H9 (cell line): ENCODE measurements around the gene LRIT1. TPM values are rescaled to one million over a fixed set of nuclear protein-coding genes. Genes with fewer than 3 reads are reported as not detected.

Experiments used
- DNase-seq: peaks from one replicate; pipeline ENCODE4 v3.0.0-alpha.2; 2017
- H2AFZ ChIP-seq: one replicate; pipeline ENCODE4 v1.6.1; 2013; ENCODE audit warnings: mild to moderate bottlenecking, low read length, control low read depth, moderate library complexity
- H2AK5ac ChIP-seq: 2 replicates; pipeline ENCODE4 v1.6.1; 2013; ENCODE audit warnings: low read length, control low read depth, mixed read lengths; ENCODE audit not compliant: insufficient read length
- H2BK120ac ChIP-seq: one replicate; pipeline ENCODE4 v1.6.1; 2013; ENCODE audit warnings: low read depth, mild to moderate bottlenecking, low read length, control low read depth, inconsistent platforms; ENCODE audit not compliant: poor library complexity, severe bottlenecking
- H2BK12ac ChIP-seq: 2 replicates; pipeline ENCODE4 v1.6.1; 2013; ENCODE audit warnings: low read length, control low read depth, mixed read lengths, low read depth; ENCODE audit not compliant: insufficient read length
- H2BK15ac ChIP-seq: 2 replicates; pipeline ENCODE4 v1.6.1; 2013; ENCODE audit warnings: low read depth, low read length, control low read depth
- H2BK20ac ChIP-seq: one replicate; pipeline ENCODE4 v1.6.1; 2013; ENCODE audit warnings: low read depth, mild to moderate bottlenecking, low read length, control low read depth, inconsistent platforms; ENCODE audit not compliant: poor library complexity, severe bottlenecking
- H2BK5ac ChIP-seq: 2 replicates; pipeline ENCODE4 v1.6.1; 2013; ENCODE audit warnings: low read length, control low read depth, mixed read lengths; ENCODE audit not compliant: insufficient read length
- H3K14ac ChIP-seq: 2 replicates; pipeline ENCODE4 v1.6.1; 2013; ENCODE audit warnings: low read length, control low read depth; ENCODE audit not compliant: insufficient read depth
- H3K18ac ChIP-seq: 2 replicates; pipeline ENCODE4 v1.6.1; 2013; ENCODE audit warnings: low read depth, mild to moderate bottlenecking, mixed read lengths, low read length, control low read depth; ENCODE audit not compliant: insufficient read length
- H3K23ac ChIP-seq: 2 replicates; pipeline ENCODE4 v1.6.1; 2013; ENCODE audit warnings: low read length, control low read depth, mixed read lengths, low read depth; ENCODE audit not compliant: insufficient read length
- H3K23me2 ChIP-seq: 2 replicates; pipeline ENCODE4 v1.6.1; 2013; ENCODE audit warnings: low read depth, mild to moderate bottlenecking, mixed read lengths, low read length, control low read depth; ENCODE audit not compliant: insufficient read length, poor library complexity, severe bottlenecking
- H3K27ac ChIP-seq: 2 replicates; pipeline ENCODE4 v1.5.1; 2013; ENCODE audit warnings: low read length, control low read depth, mixed read lengths, low read depth; ENCODE audit not compliant: insufficient read length
- H3K27me3 ChIP-seq: 2 replicates; pipeline ENCODE4 v1.6.1; 2013; ENCODE audit warnings: low read length, control low read depth, inconsistent platforms; ENCODE audit not compliant: insufficient read depth
- H3K4ac ChIP-seq: 2 replicates; pipeline ENCODE4 v1.6.1; 2013; ENCODE audit warnings: low read depth, mild to moderate bottlenecking, control low read depth, inconsistent platforms, low read length, moderate library complexity
- H3K4me1 ChIP-seq: 2 replicates; pipeline ENCODE4 v1.6.1; 2013; ENCODE audit warnings: low read length, control low read depth, inconsistent platforms; ENCODE audit not compliant: insufficient read depth
- H3K4me2 ChIP-seq: 2 replicates; pipeline ENCODE4 v1.6.1; 2013; ENCODE audit warnings: low read length, control low read depth, mixed read lengths; ENCODE audit not compliant: insufficient read length, insufficient read depth
- H3K56ac ChIP-seq: 2 replicates; pipeline ENCODE4 v1.6.1; 2013; ENCODE audit warnings: low read depth, mild to moderate bottlenecking, mixed read lengths, low read length, control low read depth; ENCODE audit not compliant: insufficient read length
- H3K79me1 ChIP-seq: 2 replicates; pipeline ENCODE4 v1.6.1; 2013; ENCODE audit warnings: low read depth, mild to moderate bottlenecking, moderate library complexity, low read length, control low read depth, inconsistent platforms; ENCODE audit not compliant: insufficient read depth, poor library complexity, severe bottlenecking
- H3K79me2 ChIP-seq: 2 replicates; pipeline ENCODE4 v1.6.1; 2013; ENCODE audit warnings: low read length, control low read depth, inconsistent platforms; ENCODE audit not compliant: insufficient read depth
- H3K9ac ChIP-seq: 2 replicates; pipeline ENCODE4 v1.6.1; 2013; ENCODE audit warnings: low read length, control low read depth, mixed read lengths; ENCODE audit not compliant: insufficient read length; ENCODE audit errors: extremely low read depth
- H3K9me3 ChIP-seq: one replicate; pipeline ENCODE4 v1.6.1; 2013; ENCODE audit warnings: low read depth, low read length, inconsistent platforms; ENCODE audit not compliant: control insufficient read depth
- H3T11ph ChIP-seq: one replicate; pipeline ENCODE4 v1.6.1; 2013; ENCODE audit warnings: mild to moderate bottlenecking, low read length, control low read depth, inconsistent platforms
- H4K20me1 ChIP-seq: one replicate; pipeline ENCODE4 v1.6.1; 2013; ENCODE audit not compliant: control insufficient read depth, insufficient read length, insufficient read depth
- H4K5ac ChIP-seq: 2 replicates; pipeline ENCODE4 v1.6.1; 2013; ENCODE audit warnings: low read depth, mild to moderate bottlenecking, mixed read lengths, low read length, control low read depth; ENCODE audit not compliant: insufficient read length
- H4K8ac ChIP-seq: replicated peaks from 2 replicates; pipeline ENCODE4 v1.6.1; 2013; ENCODE audit warnings: low read length, control low read depth, mixed read lengths, low read depth; ENCODE audit not compliant: insufficient read length
- H4K91ac ChIP-seq: 2 replicates; pipeline ENCODE4 v1.6.1; 2013; ENCODE audit warnings: low read depth, mild to moderate bottlenecking, moderate library complexity, mixed read lengths, low read length, control low read depth; ENCODE audit not compliant: insufficient read length
- H3K27ac Mint-ChIP-seq, 3 experiments: 2 replicates in 2 of 3; 3 replicates in 1 of 3; pipeline ENCODE4 v1.8.0; 2020 to 2021; ENCODE audit warnings: mixed read lengths in 3 of 3, mild to moderate bottlenecking in 1 of 3, moderate library complexity in 1 of 3
- H3K27me3 Mint-ChIP-seq: 2 replicates; pipeline ENCODE4 v1.8.0; 2021; ENCODE audit warnings: low read depth, mild to moderate bottlenecking, moderate library complexity, mixed read lengths
- H3K36me3 Mint-ChIP-seq, 3 experiments: 2 replicates in 2 of 3; 3 replicates in 1 of 3; pipeline ENCODE4 v1.8.0; 2020 to 2021; ENCODE audit warnings: low read depth in 3 of 3, mixed read lengths in 3 of 3; ENCODE audit not compliant: insufficient read depth in 1 of 3
- H3K4me1 Mint-ChIP-seq, 2 experiments: 2 replicates each; pipeline ENCODE4 v1.8.0; 2020; ENCODE audit warnings: mixed read lengths in 2 of 2
- H3K4me3 Mint-ChIP-seq, 2 experiments: 2 replicates in 1 of 2; 3 replicates in 1 of 2; pipeline ENCODE4 v1.8.0; 2020 to 2021; ENCODE audit warnings: mild to moderate bottlenecking in 2 of 2, mixed read lengths in 2 of 2, moderate library complexity in 1 of 2
- H3K9me3 Mint-ChIP-seq, 2 experiments: 2 replicates in 1 of 2; 3 replicates in 1 of 2; pipeline ENCODE4 v1.8.0; 2020; ENCODE audit warnings: mild to moderate bottlenecking in 2 of 2, mixed read lengths in 2 of 2, moderate library complexity in 1 of 2
- WGBS: extraction: QIAGEN DNeasy Blood & Tissue Kit; methylation state at CpG from one replicate; pipeline ENCODE4 v1.1.7; 2013; ENCODE audit warnings: missing lambda C conversion rate, low lambda C conversion rate, mixed read lengths; ENCODE audit not compliant: insufficient read length; ENCODE audit errors: extremely low coverage; 5-methylcytosine and 5-hydroxymethylcytosine counted together
- total RNA-seq: library from RNA; stranded (reverse); gene quantifications from 2 replicates; pipeline ENCODE4 v1.2.1, GENCODE V29; 2021
- TF ChIP-seq, protein P1 (sequence below): fragments of 200-600 bp; sonication (generic); conservative IDR thresholded peaks from 3 replicates; pipeline ENCODE4 v1.8.0; 2021; ENCODE audit warnings: antibody characterized with exemption, mild to moderate bottlenecking

The LRIT1 gene
- total RNA-seq, 1 experiment from 2014 or later, result not detected

DNA sequence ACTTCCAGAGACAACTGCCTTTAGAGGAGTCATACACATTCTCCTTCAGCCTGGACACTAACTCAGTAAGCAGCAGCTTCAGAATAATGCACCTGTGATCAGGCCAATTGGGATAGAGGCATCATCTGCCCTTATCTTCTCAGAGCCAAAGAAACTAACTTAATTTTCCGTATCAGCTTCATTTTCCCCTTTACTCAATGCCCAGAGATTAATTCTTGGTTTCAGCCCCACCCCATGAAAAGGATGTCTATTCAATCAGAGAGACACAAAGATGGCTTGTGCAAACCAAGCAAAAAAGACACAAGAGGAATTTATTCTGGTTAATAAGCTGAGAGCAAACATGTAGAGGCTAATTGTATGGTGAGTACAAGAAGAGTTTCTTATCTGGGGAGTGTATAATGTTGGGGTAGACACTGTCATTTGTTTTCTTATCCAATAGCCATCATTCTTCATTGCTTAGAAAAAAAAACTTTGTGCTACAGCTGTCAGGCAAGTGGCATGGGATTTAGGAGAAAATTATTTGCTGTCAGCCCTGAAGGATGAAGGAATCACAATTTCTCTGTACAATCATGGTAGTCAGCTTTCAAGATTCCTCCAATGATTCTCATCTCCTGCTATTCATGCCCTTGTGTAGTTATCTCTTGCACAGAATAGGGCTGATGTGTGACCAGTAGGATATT is 48.3 kb upstream of the LRIT1 start:
- Histone ChIP-seq H3K4me1 (no peaks in the 10 kb centered on the region), H3K18ac (no peak overlapping the region), H3K9me3 (no peaks in the 10 kb centered on the region), H3K56ac (no peak overlapping the region), H3K27ac (no peak overlapping the region), H2BK12ac (no peak overlapping the region), H2AFZ (no peak overlapping the region), H3K23me2 (no peaks in the 10 kb centered on the region), H3K79me1 (no peaks in the 10 kb centered on the region), H3K9ac (no peak overlapping the region), H4K8ac (no peak overlapping the region), H2BK120ac (no peak overlapping the region), H3K4ac (no peak overlapping the region), H2AK5ac (no peak overlapping the region), H3K27me3 (no peaks in the 10 kb centered on the region), H3K23ac (no peak overlapping the region), H3K4me2 (no peak overlapping the region), H4K20me1 (no peaks in the 10 kb centered on the region), H2BK15ac (no peak overlapping the region), H2BK5ac (no peak overlapping the region), H2BK20ac (no peak overlapping the region), H3K79me2 (no peaks in the 10 kb centered on the region), H3K14ac (no peak overlapping the region), H4K91ac (no peak overlapping the region), H4K5ac (no peak overlapping the region), H3T11ph (no peak overlapping the region)
- H3K4me3 Mint-ChIP-seq, result no peak overlapping the region
- no CpG with 5 or more reads among the region's 1 CpG for WGBS
- no peaks in the 10 kb centered on the region for H3K27me3 Mint-ChIP-seq
- no peaks in the 10 kb centered on the region for H3K36me3 Mint-ChIP-seq
- no peaks in the 10 kb centered on the region for H3K9me3 Mint-ChIP-seq
- no peak for DNase-seq
- TF ChIP-seq, protein P1, sequence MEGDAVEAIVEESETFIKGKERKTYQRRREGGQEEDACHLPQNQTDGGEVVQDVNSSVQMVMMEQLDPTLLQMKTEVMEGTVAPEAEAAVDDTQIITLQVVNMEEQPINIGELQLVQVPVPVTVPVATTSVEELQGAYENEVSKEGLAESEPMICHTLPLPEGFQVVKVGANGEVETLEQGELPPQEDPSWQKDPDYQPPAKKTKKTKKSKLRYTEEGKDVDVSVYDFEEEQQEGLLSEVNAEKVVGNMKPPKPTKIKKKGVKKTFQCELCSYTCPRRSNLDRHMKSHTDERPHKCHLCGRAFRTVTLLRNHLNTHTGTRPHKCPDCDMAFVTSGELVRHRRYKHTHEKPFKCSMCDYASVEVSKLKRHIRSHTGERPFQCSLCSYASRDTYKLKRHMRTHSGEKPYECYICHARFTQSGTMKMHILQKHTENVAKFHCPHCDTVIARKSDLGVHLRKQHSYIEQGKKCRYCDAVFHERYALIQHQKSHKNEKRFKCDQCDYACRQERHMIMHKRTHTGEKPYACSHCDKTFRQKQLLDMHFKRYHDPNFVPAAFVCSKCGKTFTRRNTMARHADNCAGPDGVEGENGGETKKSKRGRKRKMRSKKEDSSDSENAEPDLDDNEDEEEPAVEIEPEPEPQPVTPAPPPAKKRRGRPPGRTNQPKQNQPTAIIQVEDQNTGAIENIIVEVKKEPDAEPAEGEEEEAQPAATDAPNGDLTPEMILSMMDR, result no peak
- H3K27ac Mint-ChIP-seq, result no peak overlapping the region
- H3K4me1 Mint-ChIP-seq, result 0 out of 4 replicates have a peak, but pooled peaks cover 0 to 2% of the 10 kb centered on the region in 2 experiments
